ENCODE data around the gene UBR2.
"Not testable (repeated sequence)": the region's sequence is repeated elsewhere in the genome, so short reads cannot be mapped to it uniquely, and the experiment has no call there.

Gene UBR2

DNA sequence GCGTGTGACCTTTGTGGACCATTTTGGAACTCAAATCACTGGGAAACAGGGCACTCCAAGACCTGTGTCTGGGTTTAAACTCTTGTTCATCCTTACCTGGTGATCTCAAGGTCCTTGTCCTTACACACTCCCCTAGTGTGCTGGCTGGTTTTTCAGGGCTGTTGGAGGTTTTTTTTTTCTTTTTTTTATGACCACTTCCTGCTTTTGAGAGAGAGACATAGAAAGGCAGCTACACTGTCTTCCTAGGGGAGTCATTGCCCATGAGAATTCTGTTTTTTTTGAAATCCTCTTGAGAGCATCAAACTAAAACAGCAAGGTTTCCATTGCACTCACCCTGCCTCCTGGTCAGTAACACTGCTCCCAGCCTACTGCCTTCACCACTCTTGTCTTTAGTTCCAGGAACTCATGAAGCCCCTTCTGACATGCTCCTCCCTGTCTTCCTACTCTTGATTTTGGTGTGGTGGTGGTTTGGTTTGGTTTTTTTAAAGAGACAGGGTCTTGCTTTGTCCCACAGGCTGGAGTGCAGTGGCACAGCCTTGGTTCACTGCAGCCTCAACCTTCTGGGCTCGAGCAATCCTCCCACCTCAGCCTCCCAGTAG, 130.0 kb downstream of the UBR2 start:
- FAIRE-seq (no peak), DNase-seq (ENCODE audit: insufficient read length, low spot score) (no peak)
- TF ChIP-seq, protein P1, sequence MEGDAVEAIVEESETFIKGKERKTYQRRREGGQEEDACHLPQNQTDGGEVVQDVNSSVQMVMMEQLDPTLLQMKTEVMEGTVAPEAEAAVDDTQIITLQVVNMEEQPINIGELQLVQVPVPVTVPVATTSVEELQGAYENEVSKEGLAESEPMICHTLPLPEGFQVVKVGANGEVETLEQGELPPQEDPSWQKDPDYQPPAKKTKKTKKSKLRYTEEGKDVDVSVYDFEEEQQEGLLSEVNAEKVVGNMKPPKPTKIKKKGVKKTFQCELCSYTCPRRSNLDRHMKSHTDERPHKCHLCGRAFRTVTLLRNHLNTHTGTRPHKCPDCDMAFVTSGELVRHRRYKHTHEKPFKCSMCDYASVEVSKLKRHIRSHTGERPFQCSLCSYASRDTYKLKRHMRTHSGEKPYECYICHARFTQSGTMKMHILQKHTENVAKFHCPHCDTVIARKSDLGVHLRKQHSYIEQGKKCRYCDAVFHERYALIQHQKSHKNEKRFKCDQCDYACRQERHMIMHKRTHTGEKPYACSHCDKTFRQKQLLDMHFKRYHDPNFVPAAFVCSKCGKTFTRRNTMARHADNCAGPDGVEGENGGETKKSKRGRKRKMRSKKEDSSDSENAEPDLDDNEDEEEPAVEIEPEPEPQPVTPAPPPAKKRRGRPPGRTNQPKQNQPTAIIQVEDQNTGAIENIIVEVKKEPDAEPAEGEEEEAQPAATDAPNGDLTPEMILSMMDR (IDR thresholded peaks at IDR 0.05; ENCODE audit: insufficient read depth, missing control alignments) = no peak

DNA sequence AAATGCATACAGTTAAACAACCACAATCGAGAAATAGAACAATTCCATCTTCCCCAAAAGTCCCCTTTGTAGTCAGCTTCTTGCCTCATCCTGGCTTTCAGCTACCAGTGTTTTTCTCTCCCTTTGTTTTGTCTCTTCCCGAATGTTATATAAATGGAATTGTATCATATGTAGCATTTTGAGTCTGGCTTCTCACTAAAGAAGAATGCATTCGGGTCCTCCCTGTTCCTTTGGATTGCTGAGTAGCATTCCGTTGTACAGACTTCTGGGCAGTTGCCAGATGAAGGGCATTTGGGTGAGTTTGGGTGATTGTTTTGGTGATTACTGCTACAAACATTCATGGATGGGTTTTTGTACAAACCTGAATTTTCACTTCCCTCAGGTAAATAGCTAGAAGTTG, 130.8 kb downstream of the UBR2 start:
- DNase-seq (ENCODE audit: insufficient read length, low spot score) (no peak), FAIRE-seq (no peak)
- TF ChIP-seq, protein P1 (IDR thresholded peaks at IDR 0.05; ENCODE audit: insufficient read depth, missing control alignments) = no peak

DNA sequence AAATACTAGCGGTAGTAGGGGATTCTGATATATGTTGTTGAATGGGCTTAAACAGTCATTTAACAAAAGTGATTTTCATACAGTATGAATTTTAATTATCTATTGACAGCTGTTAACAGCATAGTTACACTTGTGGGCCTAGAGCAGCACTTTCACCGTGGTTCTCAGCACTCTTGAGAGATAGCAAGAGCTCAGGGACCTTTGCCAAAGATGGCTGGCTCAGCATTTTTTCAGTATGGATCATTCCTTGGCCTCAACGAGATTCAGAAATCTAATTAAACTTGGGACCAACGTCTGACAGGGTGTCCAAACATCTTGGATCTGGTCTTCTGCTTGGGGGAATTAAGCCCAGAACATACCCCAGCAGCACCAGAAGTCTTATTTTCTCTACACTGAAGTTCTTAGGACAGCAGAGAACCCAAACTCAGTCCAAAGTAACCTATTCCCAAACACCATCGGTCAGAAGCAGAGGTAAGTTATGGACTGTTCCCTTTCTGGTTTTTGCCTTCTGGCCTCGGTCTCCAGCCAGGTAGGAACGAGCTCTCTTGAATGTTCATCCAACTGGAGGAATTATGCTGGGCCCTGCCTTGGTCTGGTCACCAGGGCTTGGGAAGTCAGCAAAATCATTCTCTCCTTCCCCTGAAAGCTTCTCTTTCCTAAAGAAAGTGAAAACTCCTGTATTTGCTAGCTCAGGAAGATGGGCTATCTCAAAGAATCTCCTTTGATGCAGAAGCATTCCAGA, 132.9 kb downstream of the UBR2 start:
- FAIRE-seq (no peak), DNase-seq (ENCODE audit: insufficient read length, low spot score) (no peak)
- TF ChIP-seq, protein P1 (IDR thresholded peaks at IDR 0.05; ENCODE audit: insufficient read depth, missing control alignments) = no peak

DNA sequence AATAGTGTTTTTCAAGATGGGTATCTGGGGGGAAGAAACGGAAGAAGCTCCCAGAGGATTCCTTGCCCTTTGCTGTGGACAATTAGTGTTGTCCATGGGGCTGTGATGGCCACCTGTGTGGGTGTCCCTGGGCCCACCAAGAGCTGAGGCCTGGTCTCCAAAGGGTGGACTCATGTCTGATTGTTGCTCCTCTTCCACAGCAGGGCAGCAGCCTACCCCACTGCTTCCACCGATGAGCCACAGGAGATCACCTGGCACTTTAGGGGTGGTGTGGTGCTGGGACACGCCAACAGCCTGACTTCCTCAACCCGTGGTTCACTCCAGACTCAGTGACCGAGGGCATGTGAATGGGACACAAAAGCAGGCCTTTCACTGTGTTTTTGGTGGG, 133.4 kb downstream of the UBR2 start:
- FAIRE-seq = no peak
- DNase-seq (ENCODE audit: insufficient read length, low spot score) = no peak
- TF ChIP-seq, protein P1 (IDR thresholded peaks at IDR 0.05; ENCODE audit: insufficient read depth, missing control alignments) = no peak

DNA sequence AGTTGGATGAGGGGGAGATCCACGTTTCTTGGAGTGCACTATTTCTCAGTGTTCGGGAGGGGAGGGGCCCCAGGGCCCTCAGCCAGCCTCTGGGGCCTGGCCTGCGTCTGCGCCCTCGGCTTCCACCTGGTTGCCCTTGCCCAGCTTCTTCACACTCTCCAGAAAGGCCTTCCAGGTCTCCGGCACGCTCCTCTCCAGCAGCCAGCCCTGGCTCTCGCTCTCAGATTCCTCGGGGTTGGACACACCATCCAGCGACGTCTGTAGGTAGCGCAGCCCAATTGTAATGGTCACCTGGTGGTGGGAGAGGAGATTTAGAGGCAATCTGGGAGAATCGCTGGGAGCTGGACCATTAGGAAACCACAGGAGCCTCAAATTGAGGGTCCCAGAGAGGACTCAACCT, 134.4 kb downstream of the UBR2 start:
- DNase-seq (ENCODE audit: insufficient read length, low spot score) = no peak
- TF ChIP-seq, protein P1 (IDR thresholded peaks at IDR 0.05; ENCODE audit: insufficient read depth, missing control alignments) = no peak
- no peak for FAIRE-seq

DNA sequence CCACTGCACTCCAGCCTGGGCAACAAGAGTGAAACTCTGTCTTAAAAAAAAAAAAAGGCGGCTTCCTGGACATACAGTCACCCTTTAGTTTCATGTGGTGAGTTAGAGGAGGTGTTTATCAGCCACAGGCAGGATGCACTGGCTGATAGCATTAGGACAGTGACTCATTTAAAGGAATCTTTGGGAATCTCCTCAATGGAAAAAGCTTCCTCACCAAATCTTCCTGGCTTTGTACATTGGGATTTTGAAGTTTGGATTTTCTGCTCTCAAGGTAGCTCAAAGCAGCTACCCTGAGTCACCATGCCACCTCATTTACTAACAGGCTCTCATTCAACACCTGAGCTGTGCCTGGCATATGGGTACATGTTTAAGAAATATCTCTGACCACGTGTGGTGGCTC, 138.4 kb downstream of the UBR2 start:
- FAIRE-seq (no peak), DNase-seq (ENCODE audit: insufficient read length, low spot score) (no peak)
- TF ChIP-seq, protein P1 (IDR thresholded peaks at IDR 0.05; ENCODE audit: insufficient read depth, missing control alignments) = no peak

DNA sequence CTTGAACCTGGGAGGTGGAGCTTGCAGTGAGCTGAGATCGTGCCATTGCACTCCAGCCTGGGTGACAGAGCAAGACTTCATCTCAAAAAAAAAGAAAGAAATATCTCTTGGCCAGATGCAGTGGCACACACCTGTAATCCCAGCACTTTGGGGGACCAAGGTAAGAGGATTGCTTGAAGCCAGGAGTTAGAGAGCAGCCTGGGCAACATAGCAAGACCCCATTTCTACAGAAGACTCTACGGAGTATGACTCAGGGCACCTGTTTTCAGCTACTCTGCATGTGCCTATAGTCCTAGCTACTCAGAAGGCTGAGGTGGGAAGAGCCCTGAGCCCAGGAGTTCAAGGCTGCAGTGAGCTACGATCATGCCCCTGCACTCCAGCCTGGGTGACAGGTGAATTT, 139.0 kb downstream of the UBR2 start:
- DNase-seq (ENCODE audit: insufficient read length, low spot score); FAIRE-seq: not testable (repeated sequence)
